DMS79 (cell line): ENCODE results near the gene ACD.
"Not testable (repeated sequence)": the region's sequence is repeated elsewhere in the genome, so short reads cannot be mapped to it uniquely, and the experiment has no call there.

ENCODE experiments used
- DNase-seq: peaks from one replicate; lab custom pipeline; 2025; lab: John Stamatoyannopoulos, UW

Gene ACD

DNA sequence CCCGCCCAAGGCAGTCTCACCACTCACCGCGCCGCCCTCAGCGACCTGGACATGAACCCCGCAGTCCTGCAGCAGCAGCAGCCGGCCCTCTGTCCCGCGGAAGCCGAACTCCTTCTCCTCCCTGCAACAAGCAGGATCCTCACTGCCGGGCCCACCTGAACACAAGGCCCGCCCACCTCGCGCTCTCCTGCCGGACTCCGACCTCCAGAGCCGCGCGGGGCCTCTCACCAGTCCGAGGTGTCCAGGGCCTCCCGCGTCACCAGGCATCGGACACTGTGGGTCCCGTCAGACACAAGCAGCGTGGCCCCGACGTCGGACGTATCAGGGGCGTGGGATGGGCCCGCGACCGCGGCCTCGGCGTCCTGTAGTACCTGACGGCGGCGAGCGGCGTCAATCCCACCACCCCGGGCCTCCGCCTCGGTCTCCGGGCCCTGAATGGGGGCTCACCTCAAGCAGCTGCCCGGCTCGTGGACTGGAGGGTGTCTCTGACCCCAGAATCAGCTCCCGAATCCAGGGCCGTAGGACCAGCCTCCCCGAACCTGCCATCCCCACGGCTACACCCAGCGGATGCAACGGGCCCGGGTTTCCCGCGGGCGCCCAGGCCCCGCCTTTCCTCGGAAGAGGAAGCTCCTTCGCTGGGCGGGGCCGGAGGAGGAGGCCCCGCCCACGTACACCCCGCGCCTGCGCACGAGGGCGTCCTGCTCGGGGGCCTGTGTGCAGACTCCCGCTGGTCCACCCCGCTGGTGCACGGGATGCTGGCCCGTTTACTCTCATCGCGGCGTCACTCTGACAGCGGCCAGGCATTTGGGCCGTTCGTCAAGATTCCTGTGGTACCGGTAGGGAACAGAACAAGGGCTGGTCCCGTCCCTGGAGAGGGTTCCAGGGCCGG is at the start of gene ACD:
ACD (minus strand) TSS at position 586 of the 889 bp plus-strand sequence; CDS start at position 546, 40 bp downstream.
- DNase-seq, result peak; percentile 50

DNA sequence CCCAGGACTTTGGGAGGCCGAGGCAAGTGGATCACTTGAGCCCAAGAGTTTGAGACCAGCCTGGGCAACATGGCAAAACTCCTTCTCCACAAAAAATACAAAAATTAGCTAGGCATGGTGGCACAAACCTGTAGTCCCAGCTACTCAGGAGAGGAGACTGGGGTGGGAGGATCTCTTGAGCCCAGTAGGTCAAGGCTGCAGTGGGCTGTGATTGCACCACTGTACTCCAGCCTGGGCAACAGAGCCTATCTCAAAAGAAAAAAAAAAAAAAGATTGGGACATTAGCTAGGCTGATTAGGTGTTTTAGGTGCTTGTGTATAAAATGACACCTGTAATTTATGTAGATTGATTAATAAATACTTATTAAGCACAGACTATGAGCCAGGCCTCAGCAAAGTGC is 49.0 kb upstream of the ACD start:
- DNase-seq, result no peak

DNA sequence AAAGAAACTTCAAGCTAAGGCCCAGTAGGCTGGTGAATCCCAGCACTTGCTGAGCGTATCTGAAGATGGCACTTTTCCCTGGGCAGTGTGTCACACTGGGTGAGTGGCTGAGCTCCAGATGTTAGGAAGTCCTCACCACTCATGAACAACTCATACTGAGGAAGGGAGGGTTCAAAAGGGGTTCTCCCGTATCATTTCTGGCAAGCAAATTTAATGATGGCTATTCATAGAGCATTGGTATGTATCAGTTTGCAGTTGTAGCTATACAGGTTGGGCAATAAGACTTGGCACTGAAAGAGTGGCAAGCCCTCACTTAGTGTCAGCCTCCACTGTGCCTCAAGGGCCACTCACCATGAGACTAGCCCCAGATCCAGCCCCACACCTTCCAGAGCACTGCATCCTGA is 48.3 kb upstream of the ACD start:
- no peak for DNase-seq

DNA sequence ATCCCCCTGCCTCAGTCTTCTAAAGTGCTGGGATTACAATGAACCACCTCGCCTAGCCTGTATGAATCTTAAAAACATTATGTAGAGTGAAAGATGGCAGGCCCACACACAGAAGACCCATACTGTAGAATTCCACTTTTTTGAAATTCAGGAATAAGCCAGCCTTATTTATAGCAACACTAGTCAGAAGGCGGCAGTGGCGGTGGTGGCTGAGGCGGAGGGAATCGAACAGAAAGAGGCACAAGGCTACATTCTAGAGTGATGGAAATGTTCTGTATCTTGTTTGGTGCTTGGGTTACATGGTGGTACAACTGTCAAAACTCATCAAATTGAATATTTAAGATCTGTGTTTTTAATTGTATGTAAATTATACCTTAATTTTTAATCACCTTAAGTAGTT is 47.7 kb upstream of the ACD start:
- DNase-seq, result no peak

DNA sequence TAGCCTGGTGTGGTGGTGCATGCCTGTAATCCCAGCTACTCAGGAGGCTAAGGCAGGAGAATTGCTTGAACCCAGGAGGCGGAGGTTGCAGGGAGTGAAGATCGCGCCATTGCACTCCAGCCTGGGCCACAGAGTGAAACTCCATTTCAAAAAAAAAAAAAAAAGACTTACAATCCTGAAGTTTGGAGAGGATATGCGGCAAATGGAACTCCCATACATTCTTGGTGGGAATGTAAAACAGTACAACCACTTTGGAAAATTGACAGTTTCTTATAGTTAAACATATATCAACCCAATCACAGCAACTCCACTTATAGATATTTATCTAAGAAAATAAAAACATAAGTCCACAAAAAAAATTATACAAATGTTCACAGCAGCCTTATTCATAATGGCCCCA is 47.1 kb upstream of the ACD start:
- no peak for DNase-seq

DNA sequence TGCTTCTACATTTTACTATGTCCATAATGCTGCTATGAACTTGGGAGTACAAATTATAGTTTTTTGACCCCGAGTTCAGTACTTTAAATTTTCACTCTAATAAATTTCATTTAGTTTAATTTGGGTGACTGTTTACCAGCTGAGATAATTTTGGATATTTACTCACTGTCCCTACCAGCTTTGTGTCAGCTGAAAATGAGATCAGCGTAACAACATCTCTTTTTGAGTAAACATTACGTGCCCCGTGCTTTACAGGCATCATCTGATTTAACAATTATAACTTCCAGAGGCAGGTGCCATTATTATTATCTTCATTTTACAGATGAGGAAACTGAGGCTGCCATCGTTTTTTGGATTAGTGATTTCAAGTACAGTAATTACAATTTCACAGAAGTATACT is 44.0 kb upstream of the ACD start:
- DNase-seq, result no peak

DNA sequence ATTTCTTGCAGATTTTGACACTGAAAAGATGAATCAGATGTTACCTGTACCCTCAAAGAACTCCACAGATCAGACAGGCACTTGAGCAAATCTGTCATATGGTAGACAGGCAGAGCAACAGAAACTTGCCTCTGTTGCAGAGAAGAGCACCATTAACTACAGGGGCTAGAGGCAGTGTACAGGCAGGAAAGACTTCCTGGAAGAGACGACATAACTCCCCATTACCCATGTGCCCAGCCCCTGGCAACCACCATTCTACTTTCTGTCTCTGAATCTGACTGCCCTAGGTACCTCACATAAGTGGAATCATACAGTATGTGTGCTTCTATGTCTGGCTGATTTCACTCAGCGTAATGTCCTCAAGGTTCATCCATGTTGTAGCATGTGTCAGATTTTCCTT is 43.6 kb upstream of the ACD start:
- no peak for DNase-seq

DNA sequence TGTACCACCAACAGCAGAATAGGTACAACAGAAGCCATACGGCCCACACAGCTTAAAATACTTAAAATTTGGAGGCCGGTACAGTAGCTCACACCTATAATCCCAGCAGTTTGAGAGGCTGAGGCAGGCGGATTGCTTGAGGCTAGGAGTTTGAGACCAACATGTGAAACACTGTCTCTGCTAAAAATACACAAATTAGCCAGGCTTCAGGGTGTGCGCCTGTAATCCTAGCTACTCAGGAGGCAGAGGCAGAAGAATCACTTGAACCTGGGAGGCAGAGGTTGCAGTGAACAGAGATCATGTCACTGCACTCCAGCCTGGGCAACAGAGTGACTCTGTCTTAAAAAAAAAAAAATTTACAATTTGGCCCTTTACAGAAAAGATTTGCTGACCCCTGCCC is 42.1 kb upstream of the ACD start:
- DNase-seq, result no peak

DNA sequence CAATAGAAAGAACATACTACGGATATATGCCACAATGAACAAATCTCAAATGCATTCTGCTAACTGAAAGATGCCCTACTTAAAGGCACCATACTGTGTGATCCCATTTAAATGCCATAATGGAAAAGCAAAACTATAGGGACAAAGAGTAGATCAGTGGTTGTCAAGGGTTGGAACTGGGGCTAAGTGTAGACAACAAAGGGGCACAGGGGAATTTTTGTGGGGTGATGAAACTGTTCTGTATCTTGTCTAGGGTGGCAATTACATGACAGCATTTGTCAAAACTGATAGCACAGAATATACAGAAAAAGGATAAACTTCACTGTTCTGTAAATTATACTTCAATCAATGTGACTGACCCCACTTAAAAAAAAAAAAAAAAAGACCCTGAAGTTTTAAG is 41.4 kb upstream of the ACD start:
- no peak for DNase-seq

DNA sequence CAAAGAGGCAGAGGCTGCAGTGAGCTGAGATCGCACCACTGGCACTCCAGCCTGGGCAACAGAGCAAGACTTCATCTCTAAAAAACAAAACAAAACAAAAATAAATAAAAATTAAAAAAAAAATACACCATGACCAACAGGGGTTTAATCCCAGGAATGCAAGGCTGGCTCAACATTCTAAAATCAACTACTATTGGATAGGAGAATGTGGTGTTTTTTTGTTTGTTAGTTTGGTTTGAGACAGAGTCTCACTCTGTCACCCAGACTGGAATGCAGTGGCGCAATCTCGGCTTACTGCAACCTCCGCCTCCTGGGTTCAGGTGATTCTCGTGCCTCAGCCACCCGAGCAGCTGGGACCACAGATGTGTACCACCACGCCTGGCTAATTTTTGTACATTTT is 39.2 kb upstream of the ACD start:
- DNase-seq, result no peak

DNA sequence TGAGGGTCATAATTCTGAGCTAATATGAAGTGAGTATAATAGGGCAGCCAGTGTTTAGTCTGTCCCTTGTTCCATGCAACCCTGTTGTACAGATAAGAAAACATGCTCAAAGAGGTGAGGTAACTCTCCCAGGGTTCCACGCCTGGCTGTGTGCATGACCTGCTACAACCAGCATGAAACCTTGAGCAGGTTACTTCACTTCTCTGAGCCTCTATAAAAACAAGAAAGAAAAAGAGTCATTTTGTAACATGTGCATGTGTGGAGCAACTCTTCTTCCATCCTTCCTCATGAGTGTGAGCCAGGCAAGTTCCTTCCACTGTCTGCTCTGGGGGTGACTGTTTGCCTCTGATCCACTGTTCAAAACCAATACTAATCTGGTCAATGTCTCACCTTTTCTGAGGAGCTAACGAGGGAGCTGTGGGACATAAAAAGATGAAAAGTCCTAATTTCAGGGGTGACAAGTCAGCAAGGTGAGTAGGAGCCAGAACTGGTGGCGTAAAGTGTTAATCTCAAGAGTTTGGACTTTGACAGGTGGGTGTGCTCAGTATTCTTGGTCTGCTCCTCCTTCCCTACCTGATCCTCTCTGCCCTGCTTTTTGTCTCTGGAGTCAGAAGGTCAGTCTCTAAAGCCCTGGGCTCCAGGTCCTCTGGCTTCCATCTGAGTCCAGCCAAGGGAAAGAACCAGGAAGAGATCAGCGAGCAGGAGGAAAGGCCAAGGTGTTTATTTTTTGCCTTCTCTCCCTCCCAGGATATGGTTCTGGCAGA is 37.5 kb upstream of the ACD start:
- no peak for DNase-seq

DNA sequence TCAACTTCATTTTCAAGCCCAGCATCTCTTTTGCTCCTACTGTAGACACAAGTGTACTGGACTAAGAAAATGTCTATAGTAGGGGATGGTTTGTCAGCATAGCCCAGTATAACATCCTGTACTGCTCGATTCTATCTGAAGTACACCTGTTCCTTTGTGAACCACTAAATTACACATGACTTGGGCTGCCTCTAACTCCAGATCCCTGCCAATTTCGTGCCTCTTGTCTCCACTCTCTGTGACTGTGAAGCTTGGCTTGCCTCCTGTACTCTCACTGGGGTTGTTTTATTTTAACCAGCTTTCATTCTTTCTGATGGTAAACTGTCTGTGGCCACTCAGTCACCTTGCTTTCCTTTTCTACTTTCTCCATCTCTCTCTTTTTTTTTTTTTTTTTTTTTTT is 34.6 kb upstream of the ACD start:
- peak; percentile 12 for DNase-seq

DNA sequence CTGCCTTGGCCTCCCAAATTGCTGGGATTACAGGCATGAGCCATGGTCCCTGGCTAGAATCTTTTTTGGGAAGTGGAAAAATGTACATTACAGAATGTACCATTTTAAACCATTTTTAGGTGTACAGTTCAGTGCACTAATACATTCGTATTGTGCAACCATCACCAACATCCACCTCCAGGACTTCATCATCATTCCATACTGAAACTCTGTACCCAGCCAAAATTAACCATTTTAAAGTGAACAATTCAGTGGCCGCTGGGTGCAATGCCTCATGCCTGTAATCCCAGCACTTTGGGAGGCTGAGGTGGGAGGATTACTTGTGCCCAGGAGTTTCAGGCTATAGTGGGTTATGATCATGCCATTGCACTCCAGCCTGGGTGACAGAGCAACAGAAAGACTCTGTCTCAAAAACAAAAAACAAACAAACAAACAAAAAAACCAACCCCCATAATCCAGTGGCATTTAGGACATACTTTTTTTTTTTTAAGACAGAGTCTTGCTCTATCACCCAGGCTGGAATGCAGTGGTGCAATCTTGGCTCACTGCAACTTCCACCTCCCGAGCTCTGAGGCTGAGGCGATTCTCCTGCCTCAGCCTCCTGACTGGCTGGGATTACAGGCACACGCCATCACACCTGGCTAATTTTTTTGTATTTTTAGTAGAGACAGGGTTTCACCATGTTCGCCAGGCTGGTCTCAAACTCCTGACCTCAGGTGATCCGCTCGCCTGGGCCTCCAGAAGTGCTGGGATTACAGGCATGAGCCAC is 33.6 kb upstream of the ACD start:
- DNase-seq, result not testable (repeated sequence)

DNA sequence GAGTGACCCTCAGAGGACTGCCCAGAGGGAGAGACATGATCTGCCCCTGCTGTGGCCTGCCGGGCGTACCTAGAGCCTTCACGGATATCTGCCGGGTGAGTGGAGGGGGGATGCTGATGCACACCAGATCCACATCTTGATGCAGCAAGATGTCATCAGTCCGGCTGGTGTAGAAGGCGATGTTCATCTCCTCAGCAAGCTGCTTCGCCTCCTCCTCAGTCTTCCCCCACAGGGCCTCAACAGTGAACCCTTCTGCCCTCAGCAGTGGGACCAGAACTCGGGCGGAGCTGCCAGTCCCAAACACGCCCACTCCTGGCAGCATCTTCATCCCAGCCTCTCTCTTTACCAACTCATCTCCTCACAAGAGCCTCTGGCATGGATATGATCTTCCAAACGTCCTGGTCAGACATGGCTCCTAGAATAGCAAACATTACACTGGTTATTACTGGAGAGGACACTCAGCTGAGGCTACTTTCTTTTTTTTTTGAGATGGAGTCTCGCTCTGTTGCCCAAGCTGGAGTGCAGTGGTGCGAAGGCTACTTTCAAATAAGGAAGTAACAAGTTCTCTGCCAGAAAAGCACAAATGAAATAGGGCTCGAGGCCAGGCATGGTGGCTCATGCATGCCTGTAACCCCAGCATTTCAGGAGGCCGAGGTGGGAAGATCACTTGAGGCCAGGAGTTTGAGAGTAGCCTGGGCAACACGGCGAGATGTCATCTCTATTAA is 25.5 kb upstream of the ACD start:
- no peak for DNase-seq

DNA sequence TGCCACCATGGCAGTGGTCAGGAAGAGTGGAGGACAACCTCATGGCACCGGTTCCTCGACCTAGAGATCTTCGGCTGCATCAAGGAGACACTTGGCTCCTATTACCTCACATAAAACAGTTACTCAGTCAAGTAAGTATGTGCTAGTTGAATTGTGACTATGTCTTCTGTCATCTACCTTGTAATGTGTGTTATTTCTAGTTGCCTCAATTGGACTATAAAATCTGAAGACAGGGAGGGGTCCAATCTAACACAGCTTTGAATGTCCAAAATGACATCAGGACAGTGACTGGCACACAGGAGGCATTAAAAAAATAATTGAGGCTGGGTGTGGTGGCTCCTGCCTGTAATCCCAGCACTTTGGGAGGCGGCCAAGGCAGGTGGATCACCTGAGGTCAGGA is 23.7 kb upstream of the ACD start:
- no peak for DNase-seq

DNA sequence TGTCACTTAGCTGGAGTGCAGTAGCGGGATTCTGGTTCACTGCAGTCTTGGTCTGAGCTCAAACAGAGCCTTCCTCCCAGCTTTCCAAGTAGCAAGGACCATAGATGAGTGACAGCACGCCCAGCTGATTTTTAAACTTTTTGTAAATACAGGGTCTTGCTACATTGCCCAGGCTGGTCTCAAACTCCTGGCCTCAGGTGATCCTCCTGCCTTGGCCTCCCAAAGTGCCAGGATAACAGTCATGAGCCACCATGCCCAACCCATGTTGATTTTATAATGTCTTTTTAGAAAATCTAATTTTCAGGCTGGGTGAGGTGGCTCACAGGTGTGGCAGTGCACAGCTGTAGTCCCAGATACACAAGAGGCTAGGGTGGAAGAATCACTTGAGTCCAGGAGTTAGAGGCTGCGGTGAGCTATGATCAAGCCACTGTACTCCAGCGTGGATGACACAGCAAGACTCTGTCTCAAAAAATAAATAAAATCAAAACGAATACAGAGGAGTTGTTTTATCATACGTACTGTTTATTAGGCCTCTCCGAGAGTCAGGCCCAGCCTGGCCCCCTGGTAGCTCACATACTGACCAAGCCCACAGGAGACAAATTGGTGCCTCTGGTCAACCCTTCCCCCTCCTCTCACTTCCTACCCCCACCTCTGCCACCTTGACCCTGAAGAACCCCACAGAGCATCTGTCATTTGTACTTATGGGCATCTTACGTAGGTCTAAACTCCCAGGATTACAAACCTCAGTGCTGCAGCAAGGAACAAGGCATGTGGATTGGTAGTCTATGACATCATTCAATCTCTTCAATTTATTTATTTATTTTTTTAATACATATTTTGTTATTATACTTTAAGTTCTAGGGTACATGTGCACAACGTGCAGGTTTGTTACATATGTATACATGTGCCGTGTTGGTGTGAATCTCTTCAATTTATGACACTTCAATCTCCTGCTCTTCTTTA is 20.2 kb upstream of the ACD start:
- DNase-seq, result no peak

DNA sequence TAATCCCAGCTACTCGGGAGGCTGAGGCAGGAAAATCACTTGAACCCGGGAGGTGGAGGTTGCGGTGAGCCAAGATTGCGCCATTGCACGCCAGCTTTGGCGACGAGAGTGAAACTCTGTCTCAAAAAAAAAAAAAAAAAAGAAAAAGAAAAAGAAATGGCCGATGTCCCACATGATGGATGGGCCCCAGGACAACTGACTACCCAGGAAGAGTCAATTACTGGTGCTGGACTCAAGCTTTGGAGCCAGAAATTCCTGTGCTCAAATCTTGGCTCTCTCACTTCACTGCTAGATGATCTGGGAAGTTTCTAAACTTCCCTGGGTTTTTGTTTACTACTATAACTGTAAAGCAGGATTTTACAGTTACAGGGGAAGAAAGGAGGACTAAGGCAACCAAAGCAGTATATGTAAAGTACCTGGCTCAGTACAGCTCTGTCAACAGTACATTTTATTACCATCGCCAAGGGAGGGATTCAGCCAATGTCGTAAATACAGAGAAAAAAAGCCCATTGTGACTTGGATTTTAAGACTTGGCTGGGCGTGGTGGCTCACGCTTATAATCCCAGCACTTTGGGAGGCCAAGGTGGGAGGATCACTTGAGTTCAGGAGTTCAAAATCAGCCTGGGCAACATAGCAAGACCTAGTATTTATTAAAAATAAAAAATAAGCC is 18.4 kb upstream of the ACD start:
- DNase-seq, result no peak

DNA sequence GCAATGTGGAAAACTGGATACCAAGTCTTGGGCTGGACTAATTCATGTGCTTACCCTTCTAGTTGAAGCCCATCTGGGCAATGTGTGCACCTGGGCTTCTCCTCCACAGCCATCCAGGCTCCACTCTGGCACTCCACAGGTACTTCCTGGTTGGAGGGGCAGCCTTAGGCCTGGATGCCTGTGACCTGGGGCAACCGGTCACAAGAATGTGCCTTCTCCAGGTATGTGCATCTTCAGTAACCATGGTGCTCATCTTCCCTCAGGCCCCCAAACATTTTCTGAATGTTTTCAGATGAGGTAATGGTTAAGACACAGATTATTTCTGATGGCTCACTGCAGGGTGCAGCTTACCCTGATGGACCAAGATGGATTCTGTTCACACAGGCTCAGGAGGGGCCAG is 17.7 kb upstream of the ACD start:
- DNase-seq, result no peak

DNA sequence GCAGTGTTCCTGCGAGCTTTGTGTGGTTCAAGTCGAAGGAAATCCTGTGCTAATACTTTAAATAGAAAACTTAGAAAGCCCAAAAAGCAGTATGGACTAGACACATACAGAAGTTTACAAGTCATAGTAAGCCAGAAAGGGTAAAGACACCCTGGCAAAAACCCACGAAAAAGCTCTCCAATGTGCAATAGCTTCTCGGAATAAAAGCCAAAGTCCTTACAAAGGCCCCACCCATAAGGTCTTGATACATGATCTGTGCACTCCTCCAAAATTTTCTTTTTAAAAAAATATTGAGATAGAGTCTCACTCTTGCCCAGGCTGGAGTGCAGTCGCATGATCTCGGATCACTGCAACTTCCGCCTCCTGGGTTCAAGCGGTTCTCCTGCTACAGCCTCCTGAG is 16.9 kb upstream of the ACD start:
- DNase-seq, result no peak

DNA sequence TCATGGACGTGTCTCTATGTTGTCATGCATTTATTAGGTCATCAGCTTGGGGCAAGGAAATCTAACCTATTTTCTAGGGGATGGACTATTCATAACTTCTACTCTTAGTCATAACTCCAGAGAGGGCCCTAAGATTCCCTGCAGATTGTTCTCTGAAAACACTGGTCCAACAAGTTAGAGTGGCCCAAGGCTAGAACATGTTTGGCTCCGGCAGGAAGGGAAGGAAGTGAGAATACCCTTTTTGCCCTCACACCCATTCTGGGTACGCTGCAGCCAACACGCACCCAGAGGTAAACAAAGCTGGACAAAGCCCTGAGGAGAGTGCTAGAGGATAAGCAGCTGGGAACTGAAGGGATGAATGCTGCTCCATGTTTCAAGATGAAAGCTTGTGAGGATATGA is 16.5 kb upstream of the ACD start:
- no peak for DNase-seq
